A549 treated with ZK216348 at 1 μM for 4 hours (cell line): ENCODE data around the gene TBX19. TPM values are rescaled to one million over a fixed set of nuclear protein-coding genes. Genes with fewer than 3 reads are reported as not detected.

ENCODE experiments used
- total RNA-seq: library from RNA; stranded (reverse); fragments of 200-300 nt; extraction: Qiagen RNA extraction; gene quantifications from 5 replicates; pipeline ENCODE4 v1.2.3, GENCODE V29; 2022; ENCODE audit warnings: low read depth

Gene TBX19
- total RNA-seq: 0.65 to 0.80 TPM (median 0.73 TPM) in 5 replicates

DNA sequence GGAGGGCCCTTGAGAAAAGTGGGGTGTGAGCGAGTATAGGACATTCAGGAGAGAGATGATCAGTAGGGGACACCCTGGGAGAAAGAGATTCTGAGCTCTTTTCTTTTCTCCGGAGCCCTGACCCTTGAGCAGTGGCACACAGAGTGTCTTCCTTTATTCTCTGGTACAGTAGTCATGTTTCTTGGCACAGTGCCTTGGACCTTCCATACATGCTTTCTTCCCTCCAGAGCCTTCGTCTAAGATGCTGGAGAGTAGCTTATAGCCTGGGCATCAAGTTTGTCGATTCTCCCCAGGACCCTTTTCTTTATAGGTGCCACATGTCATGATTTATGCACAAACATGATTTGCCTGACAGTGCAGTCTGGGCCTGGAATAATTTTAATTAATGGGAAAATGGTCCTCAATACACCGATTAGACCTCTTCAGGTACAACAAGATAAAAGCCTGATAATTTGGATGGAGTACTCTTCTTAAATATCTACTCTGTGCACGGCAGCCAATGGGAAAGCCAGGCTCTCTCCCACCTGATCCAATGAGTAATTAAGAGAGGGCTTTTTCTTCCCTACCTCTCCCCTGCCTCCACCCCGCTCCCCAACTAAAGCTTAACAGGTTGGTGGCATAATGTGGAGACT lies at the start of gene TBX19:
TBX19 (plus strand) TSS at position 582 of the 632 bp plus-strand sequence. CDS start 214 bp downstream, outside the sequence.

Other genes with a start within 250 kb of the TBX19 start
- 8.7 to 21.3 TPM (median 16.4 TPM) in 5 replicates for gene GPR161, start 143.9 kb upstream of the TBX19 start, total RNA-seq
- 25.6 to 43.3 TPM (median 30.4 TPM) in 5 replicates for gene TIPRL, start 101.9 kb upstream of the TBX19 start, total RNA-seq
- gene SFT2D2, start 54.9 kb upstream of the TBX19 start, total RNA-seq: 10.5 to 18.1 TPM (median 14.5 TPM) in 5 replicates